Right renal pelvis (tissue), 4 donors: ENCODE results near the gene PTPRF. TPM values are rescaled to one million over a fixed set of nuclear protein-coding genes. Genes with fewer than 3 reads are reported as not detected.
A peak's percentile ranks its signal among the peaks of the same experiment; 100 is the strongest.
"Not testable (repeated sequence)": the region's sequence is repeated elsewhere in the genome, so short reads cannot be mapped to it uniquely, and the experiment has no call there.

Experiments
- DNase-seq, 4 donors: peaks; one replicate each; pipeline ENCODE4 v3.0.0-alpha.2; 2013; ENCODE audit warnings: low read depth in 4 of 4, low spot score in 3 of 4, missing footprints in 1 of 4
- polyA plus RNA-seq, 4 donors: library from polyadenylated mRNA; unstranded; fragments of 120-200 nt; gene quantifications; one replicate each; pipeline ENCODE4 v1.2.1, GENCODE V29; 2013; ENCODE audit not compliant: insufficient read length in 4 of 4

Gene PTPRF
- polyA plus RNA-seq, 4 donors = 203 to 222 (median 211) TPM

DNA sequence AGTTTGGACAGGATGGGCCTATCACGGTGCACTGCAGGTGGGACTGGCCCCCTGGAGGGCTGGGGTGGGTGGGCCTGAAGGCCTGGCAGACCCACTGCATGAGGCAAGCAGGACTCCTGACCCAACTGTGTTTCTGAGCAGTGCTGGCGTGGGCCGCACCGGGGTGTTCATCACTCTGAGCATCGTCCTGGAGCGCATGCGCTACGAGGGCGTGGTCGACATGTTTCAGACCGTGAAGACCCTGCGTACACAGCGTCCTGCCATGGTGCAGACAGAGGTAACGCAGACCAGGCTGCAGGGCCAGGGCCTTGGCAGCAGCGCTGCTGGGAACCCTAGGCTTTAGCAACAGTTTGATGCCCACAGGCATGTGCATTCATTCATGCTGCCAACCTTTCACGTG is 90.3 kb downstream of the PTPRF start:
- no peak for DNase-seq

DNA sequence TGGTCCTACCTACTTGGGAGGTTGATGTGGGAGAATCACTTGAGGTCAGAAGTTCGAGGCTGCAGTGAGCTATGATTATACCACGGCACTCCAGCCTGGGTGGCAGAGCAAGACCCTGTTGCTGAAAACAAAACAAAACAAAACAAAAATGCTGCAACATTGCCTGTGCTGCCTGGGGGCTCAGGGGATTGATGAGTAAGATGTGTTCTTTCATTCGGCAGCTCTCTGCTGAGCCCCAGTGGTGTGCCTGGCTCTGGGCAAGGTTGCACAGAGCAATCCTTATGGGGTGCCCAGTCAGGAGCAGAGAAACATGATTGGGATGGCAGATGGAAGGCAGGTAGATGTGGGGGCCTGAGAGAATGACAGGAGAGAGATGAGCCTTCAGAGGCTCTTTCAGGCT is 90.7 kb downstream of the PTPRF start:
- DNase-seq = no peak

DNA sequence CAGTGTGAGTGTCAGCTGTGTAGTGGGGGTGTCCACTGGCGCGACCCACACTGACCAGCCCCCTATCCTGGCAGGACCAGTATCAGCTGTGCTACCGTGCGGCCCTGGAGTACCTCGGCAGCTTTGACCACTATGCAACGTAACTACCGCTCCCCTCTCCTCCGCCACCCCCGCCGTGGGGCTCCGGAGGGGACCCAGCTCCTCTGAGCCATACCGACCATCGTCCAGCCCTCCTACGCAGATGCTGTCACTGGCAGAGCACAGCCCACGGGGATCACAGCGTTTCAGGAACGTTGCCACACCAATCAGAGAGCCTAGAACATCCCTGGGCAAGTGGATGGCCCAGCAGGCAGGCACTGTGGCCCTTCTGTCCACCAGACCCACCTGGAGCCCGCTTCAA is 91.2 kb downstream of the PTPRF start:
- DNase-seq = no peak

DNA sequence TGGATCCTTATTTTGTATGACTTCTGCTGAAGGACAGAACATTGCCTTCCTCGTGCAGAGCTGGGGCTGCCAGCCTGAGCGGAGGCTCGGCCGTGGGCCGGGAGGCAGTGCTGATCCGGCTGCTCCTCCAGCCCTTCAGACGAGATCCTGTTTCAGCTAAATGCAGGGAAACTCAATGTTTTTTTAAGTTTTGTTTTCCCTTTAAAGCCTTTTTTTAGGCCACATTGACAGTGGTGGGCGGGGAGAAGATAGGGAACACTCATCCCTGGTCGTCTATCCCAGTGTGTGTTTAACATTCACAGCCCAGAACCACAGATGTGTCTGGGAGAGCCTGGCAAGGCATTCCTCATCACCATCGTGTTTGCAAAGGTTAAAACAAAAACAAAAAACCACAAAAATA is 91.8 kb downstream of the PTPRF start:
- DNase-seq = no peak

DNA sequence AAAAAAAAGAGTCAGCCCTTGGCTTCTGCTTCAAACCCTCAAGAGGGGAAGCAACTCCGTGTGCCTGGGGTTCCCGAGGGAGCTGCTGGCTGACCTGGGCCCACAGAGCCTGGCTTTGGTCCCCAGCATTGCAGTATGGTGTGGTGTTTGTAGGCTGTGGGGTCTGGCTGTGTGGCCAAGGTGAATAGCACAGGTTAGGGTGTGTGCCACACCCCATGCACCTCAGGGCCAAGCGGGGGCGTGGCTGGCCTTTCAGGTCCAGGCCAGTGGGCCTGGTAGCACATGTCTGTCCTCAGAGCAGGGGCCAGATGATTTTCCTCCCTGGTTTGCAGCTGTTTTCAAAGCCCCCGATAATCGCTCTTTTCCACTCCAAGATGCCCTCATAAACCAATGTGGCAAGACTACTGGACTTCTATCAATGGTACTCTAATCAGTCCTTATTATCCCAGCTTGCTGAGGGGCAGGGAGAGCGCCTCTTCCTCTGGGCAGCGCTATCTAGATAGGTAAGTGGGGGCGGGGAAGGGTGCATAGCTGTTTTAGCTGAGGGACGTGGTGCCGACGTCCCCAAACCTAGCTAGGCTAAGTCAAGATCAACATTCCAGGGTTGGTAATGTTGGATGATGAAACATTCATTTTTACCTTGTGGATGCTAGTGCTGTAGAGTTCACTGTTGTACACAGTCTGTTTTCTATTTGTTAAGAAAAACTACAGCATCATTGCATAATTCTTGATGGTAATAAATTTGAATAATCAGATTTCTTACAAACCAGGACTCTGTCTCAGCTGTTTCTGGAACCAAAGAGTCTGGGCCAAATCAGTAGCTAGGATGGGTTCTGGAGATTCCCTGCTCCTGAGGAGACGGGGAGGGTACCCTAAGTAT is 92.5 kb downstream of the PTPRF start:
- no peak for DNase-seq

DNA sequence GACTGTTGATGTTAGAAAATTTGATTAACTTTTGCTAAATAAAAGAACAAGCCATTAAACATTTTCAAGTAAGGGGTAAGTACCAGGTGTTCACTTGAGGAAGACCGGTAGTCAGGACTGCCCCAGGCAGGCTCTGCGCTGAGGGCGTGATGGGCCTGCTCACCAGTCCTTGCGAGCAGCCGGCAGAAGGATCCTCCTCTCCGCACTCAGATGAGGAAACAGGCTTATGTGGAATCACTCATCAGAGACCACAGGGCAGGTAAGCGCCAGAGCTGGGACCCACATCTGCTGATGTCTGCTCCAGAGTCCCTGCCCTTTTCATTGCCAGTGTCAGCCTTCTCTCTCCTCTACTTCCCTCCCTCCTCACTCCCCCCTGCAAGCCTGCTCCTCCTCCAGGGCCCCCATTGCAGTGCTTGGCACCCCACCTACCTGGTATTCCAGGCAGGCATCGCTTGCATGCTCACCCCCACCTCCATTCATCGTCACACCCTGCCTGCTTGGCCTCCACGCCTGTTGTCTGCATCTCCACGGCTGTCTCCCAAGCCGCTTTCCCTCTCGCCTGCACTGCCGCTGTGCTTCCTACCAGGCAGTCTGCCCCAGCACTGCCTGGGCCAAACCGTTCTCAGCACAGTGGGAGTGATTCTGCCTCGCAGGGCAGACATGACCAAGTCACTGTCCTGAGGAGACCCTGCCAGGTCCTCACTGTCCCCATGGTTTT is 94.5 kb downstream of the PTPRF start:
- DNase-seq = no peak

DNA sequence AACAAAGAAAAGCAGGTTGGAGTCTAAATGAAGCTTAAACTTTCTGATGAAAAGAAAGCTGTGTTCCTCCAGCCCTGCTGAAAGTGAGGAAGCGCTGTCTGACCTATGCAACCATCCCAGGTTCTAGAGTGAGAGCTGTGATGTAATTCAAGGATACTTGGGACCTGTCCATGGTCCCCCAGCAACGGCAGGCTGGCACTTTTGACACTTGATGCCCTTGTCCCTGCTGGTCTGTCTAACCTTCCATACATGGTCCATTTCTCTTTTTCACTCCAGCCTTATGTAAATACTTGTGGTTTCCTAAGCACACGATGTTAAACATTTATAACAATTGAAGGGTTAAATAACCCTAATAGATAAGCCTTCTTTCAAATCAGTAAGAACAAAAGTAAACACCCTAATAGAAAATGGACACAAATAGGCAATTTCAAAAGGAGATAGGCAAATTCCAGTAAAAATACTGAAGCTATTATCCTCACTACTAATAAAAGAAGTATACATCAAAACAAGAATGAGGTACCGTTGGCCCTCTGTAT is 101.5 kb downstream of the PTPRF start:
- no peak for DNase-seq

DNA sequence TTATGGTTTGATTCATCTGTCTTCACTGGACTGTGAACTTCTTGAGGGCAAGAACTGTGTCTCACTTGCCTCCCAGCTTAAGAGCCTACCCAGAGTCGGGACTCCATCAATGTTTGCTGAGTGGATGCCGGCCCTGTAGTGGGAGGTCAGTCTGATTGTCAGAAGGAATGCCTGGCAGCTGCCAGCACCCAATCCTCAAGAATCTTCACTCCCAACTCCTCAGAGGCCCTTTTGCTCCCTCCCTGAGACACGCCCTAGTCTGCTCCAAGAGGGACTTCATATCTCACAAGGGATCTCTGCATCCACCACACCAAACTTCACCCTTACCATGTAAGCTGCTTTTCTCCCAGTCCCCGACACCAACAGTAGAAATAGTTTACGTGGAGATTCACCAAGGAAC is 104.0 kb downstream of the PTPRF start:
- no peak for DNase-seq

DNA sequence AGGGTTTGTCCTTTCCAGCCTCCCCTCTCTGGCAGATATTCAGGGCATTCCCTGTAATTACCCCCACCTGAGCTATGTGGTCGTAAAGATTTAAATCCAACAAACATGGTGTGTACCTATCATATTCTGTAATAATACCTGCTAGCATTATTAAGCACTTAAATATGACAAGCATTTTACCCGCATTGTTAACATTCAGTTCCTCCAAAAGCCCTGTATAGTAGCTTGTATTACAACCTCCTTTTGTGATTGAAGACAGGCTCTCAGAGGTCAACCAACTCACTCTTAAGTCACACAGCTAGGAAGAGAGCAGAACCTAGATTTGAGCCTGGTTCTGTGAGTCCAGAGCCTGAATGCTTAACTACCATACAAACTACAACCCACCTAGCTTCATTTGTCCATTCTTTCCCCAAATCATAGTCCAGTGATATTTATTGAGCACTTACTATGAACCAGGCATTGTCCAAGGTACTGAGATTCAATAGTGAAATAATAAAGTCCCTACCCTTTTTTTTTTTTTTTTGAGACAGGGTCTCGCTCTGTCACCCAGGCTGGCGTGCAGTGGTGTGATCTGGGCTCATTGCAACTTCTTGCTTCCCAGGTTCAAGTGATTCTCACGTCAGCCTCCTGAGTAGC is 105.4 kb downstream of the PTPRF start:
- DNase-seq = no peak

DNA sequence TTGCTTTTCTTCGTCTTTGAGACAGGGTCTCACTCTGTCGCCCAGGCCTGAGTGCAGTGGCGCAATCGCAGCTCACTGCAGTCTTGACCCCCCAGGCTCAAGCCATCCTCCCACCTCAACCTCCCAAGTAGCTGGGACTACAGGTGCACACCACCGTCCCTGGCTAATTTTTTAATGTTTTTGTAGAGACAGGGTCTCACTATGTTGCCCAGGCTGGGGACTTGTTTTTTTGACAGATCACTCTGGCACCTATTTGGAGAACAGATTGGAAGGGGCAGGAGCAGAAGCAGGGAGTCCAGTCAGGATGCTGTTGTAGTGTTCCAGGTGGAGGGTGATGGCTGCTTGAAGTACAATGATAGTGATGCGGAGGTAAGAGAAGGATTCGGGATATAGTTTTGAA is 106.6 kb downstream of the PTPRF start:
- DNase-seq = no peak

DNA sequence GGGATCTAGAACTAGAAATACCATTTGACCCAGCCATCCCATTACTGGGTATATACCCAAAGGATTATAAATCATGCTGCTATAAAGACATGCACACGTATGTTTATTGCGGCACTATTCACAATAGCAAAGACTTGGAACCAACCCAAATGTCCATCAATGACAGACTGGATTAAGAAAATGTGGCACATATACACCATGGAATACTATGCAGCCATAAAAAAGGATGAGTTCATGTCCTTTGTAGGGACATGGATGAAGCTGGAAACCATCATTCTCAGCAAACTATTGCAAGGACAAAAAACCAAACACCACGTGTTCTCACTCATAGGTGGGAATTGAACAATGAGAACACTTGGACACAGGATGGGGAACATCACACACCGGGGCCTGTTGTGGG is 107.7 kb downstream of the PTPRF start:
- not testable (repeated sequence) for DNase-seq

DNA sequence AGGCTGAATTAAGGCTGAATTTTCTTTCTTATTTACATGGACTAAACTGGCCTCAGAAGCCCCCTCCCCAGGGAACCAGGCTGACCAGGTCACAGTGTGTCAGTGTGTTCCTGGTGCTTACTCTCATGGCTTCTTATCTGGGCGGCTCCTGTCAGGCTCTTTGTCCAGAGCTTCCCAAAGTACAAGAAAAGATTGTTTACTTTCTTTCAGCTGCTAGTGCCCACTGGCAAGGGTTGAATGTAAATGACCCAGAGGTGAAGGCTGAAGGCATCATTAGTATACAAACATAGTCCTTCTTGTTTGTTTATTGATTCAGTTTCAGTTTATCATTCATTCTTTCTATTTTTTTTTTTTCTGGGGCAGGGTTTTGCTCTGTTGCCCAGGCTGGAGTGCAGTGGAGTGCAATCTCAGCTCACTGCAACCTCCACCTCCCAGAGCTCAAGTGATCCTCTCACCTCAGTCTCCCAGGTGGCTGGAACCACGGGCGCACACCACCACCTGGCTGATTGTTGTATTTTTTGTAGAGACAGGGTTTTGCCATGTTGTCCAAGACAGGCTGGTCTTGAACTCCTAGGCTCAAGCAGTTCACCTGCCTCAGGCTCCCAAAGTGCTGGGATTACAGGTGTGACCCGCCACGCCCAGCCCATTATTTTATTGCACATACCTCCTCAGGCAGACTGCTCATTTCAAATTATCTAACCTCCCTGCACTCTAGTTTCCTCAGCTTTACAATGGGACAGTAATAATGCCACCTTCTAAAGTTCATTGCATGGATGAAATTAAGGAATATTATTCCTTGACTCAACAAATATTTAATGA is 109.5 kb downstream of the PTPRF start:
- DNase-seq = no peak

DNA sequence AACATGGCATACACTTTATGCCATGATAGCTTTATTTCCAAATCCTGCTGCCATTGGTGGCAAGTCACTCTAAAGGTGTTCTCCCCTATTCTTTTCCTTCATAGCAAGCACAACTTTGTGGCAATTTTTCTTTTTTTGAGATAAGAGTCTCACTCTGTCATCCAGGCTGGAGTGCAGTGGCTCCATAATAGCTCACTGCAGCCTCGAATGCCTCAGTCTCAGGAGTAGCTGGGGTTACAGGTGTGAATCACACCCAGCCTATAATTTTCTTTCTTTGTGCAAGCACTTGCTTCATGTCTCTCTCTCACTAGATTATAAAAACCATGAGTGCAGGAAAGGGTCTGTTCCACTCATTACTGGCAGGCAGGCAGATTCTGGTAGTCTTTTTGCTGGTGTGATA is 113.9 kb downstream of the PTPRF start:
- no peak for DNase-seq

DNA sequence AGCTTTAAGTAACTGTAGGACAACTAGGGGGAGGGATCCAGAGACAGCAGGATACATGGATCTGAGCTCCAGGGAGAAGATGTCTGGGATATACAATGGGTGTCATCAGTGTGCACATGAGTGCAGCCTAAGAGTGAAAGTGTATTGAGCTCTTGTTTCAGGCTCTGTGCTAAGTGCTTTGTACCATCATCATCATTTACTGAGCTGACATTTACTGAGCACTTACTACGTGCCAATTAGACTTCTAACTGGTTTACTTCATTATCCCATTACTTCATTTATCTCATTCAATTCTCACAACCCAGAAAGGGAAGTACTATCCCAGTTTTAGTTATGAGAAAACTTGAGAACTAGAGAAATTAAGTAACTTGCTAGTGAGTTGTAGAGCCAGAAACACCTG is 114.8 kb downstream of the PTPRF start:
- no peak for DNase-seq

DNA sequence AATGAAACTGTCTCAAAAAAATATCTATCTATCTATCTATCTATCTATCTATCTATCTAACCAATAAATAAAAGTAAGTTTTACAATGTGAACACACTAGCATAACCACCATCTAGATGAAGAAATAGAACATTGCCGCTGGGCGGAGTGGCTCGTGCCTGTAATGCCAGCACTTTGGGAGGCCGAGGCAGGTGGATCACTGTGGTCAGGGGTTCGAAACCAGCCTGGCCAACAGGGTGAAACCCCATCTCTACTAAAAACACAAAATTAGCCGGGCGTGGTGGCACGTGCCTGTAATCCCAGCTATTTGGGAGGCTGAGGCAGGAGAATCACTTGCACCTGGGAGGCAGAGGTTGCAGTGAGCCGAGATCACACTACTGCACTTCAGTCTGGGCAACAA is 116.6 kb downstream of the PTPRF start:
- DNase-seq = not testable (repeated sequence)

DNA sequence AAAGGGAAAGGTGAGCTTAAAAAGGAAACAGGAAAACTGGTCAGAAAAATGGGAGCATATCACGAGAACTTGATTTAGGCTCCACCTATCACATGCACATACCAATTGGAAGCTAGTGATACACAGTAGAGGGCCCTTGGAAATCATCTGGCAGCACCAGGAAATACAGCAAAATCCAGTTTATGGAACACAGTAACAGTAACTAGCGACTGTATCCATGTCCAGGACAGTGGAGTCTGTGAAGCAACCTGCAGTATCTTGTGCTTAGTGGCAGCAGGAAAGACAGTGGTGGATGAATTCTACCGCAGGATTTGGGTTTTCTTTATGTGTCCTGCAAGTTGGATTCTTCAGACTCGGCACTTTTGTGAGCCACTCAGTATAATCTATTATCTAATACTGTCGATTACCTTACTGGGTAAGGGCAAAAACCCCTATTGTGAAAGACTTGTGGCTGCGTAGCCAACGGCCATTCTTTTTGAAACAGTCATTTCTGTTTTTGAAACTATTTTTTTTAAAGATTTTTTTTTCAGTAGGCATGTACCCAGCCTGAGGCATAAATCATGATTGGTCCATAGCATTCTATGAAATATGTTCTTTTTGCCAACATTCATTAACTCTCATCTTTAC is 117.7 kb downstream of the PTPRF start:
- no peak for DNase-seq

DNA sequence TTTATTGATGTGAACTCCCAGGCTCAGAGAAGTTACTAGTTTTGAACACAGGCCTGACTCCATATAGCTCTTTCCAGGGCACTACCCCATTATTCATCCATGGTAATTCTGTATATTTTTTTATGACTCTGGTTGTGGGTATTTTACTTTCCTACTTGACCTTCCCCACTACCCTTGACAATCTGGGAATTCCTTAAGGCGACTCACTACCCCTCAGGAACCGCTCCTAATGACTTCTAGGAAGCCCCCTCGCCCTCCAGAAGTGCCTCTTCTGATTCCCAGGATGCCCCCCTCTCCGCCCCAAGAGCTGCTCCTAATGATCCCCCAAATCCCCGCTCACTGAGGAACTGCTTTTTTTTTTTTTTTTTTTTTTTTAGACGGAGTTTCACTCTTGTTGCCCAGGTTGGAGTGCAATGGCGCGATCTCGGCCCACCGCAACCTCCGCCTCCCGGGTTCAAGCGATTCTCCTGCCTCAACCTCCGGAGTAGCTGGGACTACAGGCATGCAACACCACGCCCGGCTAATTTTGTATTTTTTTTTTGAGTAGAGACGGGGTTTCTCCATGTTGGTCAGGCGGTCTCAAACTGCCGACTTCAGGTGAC is 118.3 kb downstream of the PTPRF start:
- no peak for DNase-seq

DNA sequence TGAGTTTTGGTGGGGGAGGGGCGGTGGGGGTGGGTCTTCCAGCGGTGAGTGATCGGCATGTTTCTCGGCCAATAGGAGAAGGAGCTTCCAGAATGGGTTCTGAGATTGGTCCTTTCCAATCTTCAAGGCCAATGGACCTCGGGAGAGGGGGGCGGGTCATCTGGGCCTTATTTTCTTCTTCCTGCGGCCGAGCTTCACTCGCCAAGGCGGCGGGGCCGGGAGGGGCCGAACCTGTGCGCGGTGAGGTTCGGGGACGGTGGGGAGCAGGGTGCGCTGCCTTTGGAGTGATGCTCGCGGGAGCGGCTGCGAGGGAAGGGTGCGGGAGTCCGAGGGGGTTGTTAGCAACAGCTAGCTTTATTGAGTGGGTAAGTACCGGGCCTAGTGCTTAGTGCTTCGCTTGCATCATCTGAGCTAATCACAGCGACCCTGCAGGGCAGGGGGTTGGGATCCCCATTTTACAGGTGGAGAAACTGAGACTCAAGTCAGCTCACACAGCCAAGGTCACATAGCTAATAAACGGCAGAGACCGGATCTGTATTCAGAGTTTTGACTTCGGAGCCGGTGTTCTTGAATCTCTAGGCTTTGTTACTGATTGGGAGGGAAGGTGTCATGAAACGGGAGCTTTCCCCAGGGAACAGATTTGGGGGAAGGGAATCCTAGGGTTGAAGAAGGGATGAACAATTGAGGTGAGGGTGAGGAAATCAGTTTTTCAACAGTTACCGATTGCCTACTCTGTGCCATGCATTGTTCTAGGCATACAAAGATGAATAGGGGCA is 119.8 kb downstream of the PTPRF start:
- DNase-seq = peak in 3 of 4 donors; percentile 96 to 98 (median 98)

DNA sequence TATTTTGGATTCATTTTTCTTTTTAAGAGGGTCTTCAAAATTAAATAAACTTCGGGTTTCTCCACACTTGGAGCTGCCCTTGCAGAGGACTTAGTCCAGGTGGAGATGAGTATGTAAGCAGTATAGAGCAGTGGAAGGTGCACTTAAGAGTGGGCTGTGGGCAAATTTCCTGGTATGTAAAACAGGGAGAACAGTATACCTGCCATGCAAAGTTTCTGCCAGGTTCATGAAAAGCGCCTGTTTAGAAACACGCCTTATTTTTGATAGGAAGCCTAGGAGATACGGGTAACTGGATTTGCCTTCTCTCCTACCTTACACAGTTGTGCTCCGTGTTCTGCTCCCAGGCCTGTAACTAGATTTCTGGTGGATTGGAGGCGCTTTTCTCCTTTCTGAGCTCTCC is 120.5 kb downstream of the PTPRF start:
- no peak for DNase-seq
